Panc1 (cell line): ENCODE measurements around the gene HPCAL4. TPM values are rescaled to one million over a fixed set of nuclear protein-coding genes. Genes with fewer than 3 reads are reported as not detected.

Source experiments
- ATAC-seq: fragments of 200-7000 bp; cut with Tn5 transposase; 2 replicates; pipeline ENCODE4 v1.9.1; 2020; ENCODE audit warnings: mild to moderate bottlenecking, moderate library complexity
- BruUV-seq: library from RNA; stranded (reverse); fragments of 400-500 nt; replicated peaks from 2 replicates; lab custom pipeline; 2021; lab: Mats Ljungman, UMichigan
- CTCF ChIA-PET: fragments of 300-600 bp; sonication (Branson Sonifier 250); formaldehyde crosslinking; loops from one replicate; lab custom pipeline; 2022; ENCODE audit warnings: antibody characterized with exemption; lab: Charles Lee
- POLR2A ChIA-PET: fragments of 300-600 bp; sonication (Branson Sonifier 250); formaldehyde crosslinking; loops from one replicate; lab custom pipeline; 2022; ENCODE audit warnings: antibody characterized with exemption; lab: Charles Lee
- DNase-seq: peaks from one replicate; pipeline ENCODE4 v3.0.0-alpha.2; 2010; ENCODE audit warnings: low read depth, low spot score
- H3K27ac ChIP-seq: 2 replicates; pipeline ENCODE4 v1.5.1; 2011; ENCODE audit warnings: mild to moderate bottlenecking, low read length, inconsistent platforms
- H3K27me3 ChIP-seq: fragments of 200-500 bp; sonication (Bioruptor generic); 2 replicates; pipeline ENCODE4 v1.6.0; 2014; ENCODE audit warnings: low read length, inconsistent platforms; ENCODE audit not compliant: control insufficient read depth, insufficient read depth
- H3K36me3 ChIP-seq: fragments of 200-500 bp; sonication (Bioruptor generic); 2 replicates; pipeline ENCODE4 v1.5.1; 2014; ENCODE audit warnings: inconsistent platforms, mild to moderate bottlenecking, low read length, moderate library complexity; ENCODE audit not compliant: control insufficient read depth, insufficient read depth
- H3K4me1 ChIP-seq: 2 replicates; pipeline ENCODE4 v1.5.1; 2011; ENCODE audit warnings: inconsistent platforms, mild to moderate bottlenecking, low read length, moderate library complexity; ENCODE audit not compliant: control insufficient read depth, insufficient read depth
- H3K4me3 ChIP-seq, 2 experiments: 2 replicates each; pipeline ENCODE4 v1.5.1; 2011 to 2012; ENCODE audit warnings: low read depth in 2 of 2, low read length in 2 of 2, mild to moderate bottlenecking in 2 of 2, inconsistent platforms in 1 of 2, moderate library complexity in 1 of 2
- H3K9me3 ChIP-seq: fragments of 200-500 bp; sonication (Bioruptor generic); 2 replicates; pipeline ENCODE4 v1.5.1; 2014; ENCODE audit warnings: low read depth, mild to moderate bottlenecking, inconsistent platforms, low read length, moderate library complexity; ENCODE audit not compliant: control insufficient read depth, insufficient read depth
- POLR2AphosphoS5 ChIP-seq: IDR thresholded peaks from 2 replicates; pipeline ENCODE4 v1.6.1; 2012; ENCODE audit warnings: mild to moderate bottlenecking, low read depth, low read length, moderate library complexity
- SIN3A ChIP-seq: IDR thresholded peaks from 2 replicates; pipeline ENCODE4 v1.6.1; 2012; ENCODE audit warnings: low read depth, mild to moderate bottlenecking, low read length, moderate library complexity, borderline replicate concordance; ENCODE audit not compliant: insufficient read depth
- TCF7L2 ChIP-seq: IDR thresholded peaks from 2 replicates; pipeline ENCODE4 v1.6.1; 2011; ENCODE audit warnings: mild to moderate bottlenecking, low read depth, low read length, inconsistent platforms
- in situ Hi-C: cut with HindIII; loops from 2 replicates; pipeline ENCODE4 v1.10.0; 2016; ENCODE audit warnings: low sequenced_read_pairs, low pct_unique_long_range_greater_than_20kb
- intact Hi-C: fragments of 100-400 bp; cut with micrococcal nuclease; formaldehyde crosslinking; loops from one replicate; pipeline ENCODE4 v1.10.0; 2022; ENCODE audit not compliant: unreplicated experiment
- total RNA-seq: library from RNA; stranded (reverse); gene quantifications from one replicate; pipeline ENCODE4 v1.2.1, GENCODE V29; 2021; ENCODE audit not compliant: unreplicated experiment
- TF ChIP-seq, protein P1 (sequence below), 2 experiments: IDR thresholded peaks; 2 replicates each; pipeline ENCODE4 v1.6.1; 2011 to 2012; ENCODE audit warnings: low read depth in 2 of 2, control low read depth in 1 of 2, low read length in 1 of 2, mild to moderate bottlenecking in 1 of 2, moderate library complexity in 1 of 2; ENCODE audit not compliant: insufficient read depth in 1 of 2
- TF ChIP-seq, protein P2 (sequence below): fragments of 450-650 bp; IDR thresholded peaks from 2 replicates; pipeline ENCODE4 v1.5.1; 2017; ENCODE audit warnings: mild to moderate bottlenecking

Gene HPCAL4
- total RNA-seq, 1 experiment from 2014 or later, result 0.21 TPM

DNA sequence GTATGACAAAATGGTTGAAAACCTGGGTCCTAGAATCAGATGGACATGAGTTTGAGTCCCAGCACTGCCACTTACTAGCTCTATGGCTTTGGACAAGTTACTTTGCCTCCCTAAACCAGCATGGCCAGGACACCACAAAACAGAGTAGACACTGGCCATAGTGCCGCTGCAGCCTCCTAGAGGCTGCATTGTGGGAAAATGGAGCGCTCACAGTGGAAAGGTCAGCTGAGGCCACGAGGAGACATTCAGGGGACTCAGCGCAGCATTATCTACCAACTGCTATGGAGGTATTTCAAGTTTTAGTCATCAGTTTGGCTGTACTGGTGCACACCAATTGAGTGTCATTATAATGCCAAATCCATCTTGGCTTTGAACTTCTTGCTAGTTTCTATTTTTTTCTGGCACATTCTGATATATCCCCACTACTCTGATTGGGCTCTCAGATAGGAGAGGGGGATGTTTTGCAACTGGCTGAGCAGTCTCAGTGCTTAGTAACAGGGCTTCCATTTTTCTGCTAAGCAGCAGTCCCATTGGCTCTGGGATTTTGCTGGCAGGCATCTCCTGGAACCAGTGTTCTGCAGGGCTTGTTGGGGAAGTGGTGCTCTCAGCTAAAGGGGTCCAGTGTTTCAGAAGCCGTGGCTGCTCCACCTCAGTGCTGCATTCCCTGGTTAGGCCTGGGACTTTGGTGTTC is 35.5 kb downstream of the HPCAL4 start:
- intact Hi-C loops (no loop called here), in situ Hi-C loops (no loop called here)
- TF ChIP-seq POLR2AphosphoS5, result no peak
- TF ChIP-seq, protein P1, sequence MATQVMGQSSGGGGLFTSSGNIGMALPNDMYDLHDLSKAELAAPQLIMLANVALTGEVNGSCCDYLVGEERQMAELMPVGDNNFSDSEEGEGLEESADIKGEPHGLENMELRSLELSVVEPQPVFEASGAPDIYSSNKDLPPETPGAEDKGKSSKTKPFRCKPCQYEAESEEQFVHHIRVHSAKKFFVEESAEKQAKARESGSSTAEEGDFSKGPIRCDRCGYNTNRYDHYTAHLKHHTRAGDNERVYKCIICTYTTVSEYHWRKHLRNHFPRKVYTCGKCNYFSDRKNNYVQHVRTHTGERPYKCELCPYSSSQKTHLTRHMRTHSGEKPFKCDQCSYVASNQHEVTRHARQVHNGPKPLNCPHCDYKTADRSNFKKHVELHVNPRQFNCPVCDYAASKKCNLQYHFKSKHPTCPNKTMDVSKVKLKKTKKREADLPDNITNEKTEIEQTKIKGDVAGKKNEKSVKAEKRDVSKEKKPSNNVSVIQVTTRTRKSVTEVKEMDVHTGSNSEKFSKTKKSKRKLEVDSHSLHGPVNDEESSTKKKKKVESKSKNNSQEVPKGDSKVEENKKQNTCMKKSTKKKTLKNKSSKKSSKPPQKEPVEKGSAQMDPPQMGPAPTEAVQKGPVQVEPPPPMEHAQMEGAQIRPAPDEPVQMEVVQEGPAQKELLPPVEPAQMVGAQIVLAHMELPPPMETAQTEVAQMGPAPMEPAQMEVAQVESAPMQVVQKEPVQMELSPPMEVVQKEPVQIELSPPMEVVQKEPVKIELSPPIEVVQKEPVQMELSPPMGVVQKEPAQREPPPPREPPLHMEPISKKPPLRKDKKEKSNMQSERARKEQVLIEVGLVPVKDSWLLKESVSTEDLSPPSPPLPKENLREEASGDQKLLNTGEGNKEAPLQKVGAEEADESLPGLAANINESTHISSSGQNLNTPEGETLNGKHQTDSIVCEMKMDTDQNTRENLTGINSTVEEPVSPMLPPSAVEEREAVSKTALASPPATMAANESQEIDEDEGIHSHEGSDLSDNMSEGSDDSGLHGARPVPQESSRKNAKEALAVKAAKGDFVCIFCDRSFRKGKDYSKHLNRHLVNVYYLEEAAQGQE (IDR thresholded peaks at IDR 0.05; ENCODE audit: insufficient read depth in 1 of 2, low read depth in 2 of 2, low read length in 1 of 2), result no peak
- TF ChIP-seq, protein P2, sequence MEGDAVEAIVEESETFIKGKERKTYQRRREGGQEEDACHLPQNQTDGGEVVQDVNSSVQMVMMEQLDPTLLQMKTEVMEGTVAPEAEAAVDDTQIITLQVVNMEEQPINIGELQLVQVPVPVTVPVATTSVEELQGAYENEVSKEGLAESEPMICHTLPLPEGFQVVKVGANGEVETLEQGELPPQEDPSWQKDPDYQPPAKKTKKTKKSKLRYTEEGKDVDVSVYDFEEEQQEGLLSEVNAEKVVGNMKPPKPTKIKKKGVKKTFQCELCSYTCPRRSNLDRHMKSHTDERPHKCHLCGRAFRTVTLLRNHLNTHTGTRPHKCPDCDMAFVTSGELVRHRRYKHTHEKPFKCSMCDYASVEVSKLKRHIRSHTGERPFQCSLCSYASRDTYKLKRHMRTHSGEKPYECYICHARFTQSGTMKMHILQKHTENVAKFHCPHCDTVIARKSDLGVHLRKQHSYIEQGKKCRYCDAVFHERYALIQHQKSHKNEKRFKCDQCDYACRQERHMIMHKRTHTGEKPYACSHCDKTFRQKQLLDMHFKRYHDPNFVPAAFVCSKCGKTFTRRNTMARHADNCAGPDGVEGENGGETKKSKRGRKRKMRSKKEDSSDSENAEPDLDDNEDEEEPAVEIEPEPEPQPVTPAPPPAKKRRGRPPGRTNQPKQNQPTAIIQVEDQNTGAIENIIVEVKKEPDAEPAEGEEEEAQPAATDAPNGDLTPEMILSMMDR, result no peak
- no peak for TF ChIP-seq TCF7L2
- no peak for TF ChIP-seq SIN3A
- Histone ChIP-seq H3K9me3 (no peaks in the 10 kb centered on the region), H3K4me1 (no peaks in the 10 kb centered on the region), H3K36me3 (no peaks in the 10 kb centered on the region), H3K4me3 (no peak overlapping the region), H3K27ac (no peak overlapping the region), H3K27me3 (peaks cover 3% of the 10 kb centered on the region; the same call in 1 of the 2 replicates)
- CTCF ChIA-PET, result no interaction called here
- no TSS peak for BruUV-seq
- DNase-seq (no peak), ATAC-seq (no peak)
- POLR2A ChIA-PET, result no interaction called here

DNA sequence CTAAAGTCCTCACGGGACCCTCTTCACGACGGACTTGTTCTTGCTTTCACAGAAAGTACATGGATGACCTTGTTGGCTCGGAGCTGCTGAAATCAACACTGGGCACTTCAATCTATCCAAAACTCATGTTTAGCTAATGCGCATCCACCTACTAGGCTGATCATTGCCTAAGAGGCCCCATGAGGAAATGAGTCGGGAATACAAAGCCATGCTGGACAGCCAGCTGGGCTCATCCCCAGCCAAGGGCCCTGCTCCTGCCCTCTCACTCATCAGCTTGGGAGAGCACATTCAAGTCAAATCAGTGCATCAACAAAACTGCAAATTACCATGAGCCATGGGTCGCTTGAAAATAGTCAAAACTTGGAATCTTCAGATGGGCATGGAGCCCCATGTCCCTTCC is 36.9 kb downstream of the HPCAL4 start:
- Histone ChIP-seq H3K4me1 (no peaks in the 10 kb centered on the region), H3K9me3 (no peaks in the 10 kb centered on the region), H3K27ac (no peak overlapping the region), H3K36me3 (no peaks in the 10 kb centered on the region), H3K27me3 (peaks cover 3% of the 10 kb centered on the region; the same call in 1 of the 2 replicates), H3K4me3 (no peak overlapping the region)
- in situ Hi-C loops (no loop called here), intact Hi-C loops (no loop called here)
- BruUV-seq, result no TSS peak
- CTCF ChIA-PET, result interaction anchor here (0.6 to 1.8 kb wide), 3 partner anchors 27 to 53 kb away, joined by 3 to 13 read pairs (median 6); no protein-coding TSS in a partner anchor
- TF ChIP-seq POLR2AphosphoS5, result no peak
- TF ChIP-seq TCF7L2, result no peak
- TF ChIP-seq, protein P2, result no peak
- no peak for TF ChIP-seq SIN3A
- TF ChIP-seq, protein P1 (IDR thresholded peaks at IDR 0.05; ENCODE audit: insufficient read depth in 1 of 2, low read depth in 2 of 2, low read length in 1 of 2), result no peak
- POLR2A ChIA-PET, result no interaction called here
- DNase-seq (no peak), ATAC-seq (no peak)
